OCI-LY3 (cell line): Measurements from ENCODE around the gene OR10G8.

Source experiments
- H2AFZ ChIP-seq: fragments of 200-600, 300-600 bp; shearing (Covaris generic); 2 replicates; pipeline ENCODE4 v1.6.0; 2014; ENCODE audit warnings: antibody characterized with exemption, low read depth, low read length
- H3K27ac ChIP-seq: fragments of 200-600, 300-600 bp; sonication (generic); 2 replicates; pipeline ENCODE4 v1.5.1; 2014; ENCODE audit warnings: mild to moderate bottlenecking, low read length, moderate library complexity, mixed read lengths
- H3K27me3 ChIP-seq: fragments of 200-600, 300-600 bp; sonication (generic); 2 replicates; pipeline ENCODE4 v1.6.1; 2014; ENCODE audit warnings: low read depth, low read length, mixed read lengths
- H3K36me3 ChIP-seq: fragments of 200-600, 300-600 bp; sonication (generic); replicated peaks from 2 replicates; pipeline ENCODE3; 2014; ENCODE audit warnings: low read depth, low read length, mixed read lengths
- H3K4me1 ChIP-seq: fragments of 300-600, 200-600 bp; sonication (generic); 2 replicates; pipeline ENCODE4 v1.6.1; 2014; ENCODE audit warnings: low read length, mixed read lengths
- H3K4me2 ChIP-seq: fragments of 200-600, 300-600 bp; sonication (generic); 2 replicates; pipeline ENCODE4 v1.6.1; 2014; ENCODE audit warnings: low read length, mixed read lengths
- H3K4me3 ChIP-seq: fragments of 300-600, 200-600 bp; sonication (generic); 2 replicates; pipeline ENCODE4 v1.5.1; 2014; ENCODE audit warnings: antibody characterized with exemption, mild to moderate bottlenecking, low read length, moderate library complexity
- H3K79me2 ChIP-seq: fragments of 300-600, 200-600 bp; shearing (Covaris generic); 2 replicates; pipeline ENCODE4 v1.6.1; 2014; ENCODE audit warnings: mild to moderate bottlenecking, low read length, mixed read lengths
- H3K9ac ChIP-seq: fragments of 300-600, 200-600 bp; shearing (Covaris generic); 2 replicates; pipeline ENCODE4 v1.6.0; 2014; ENCODE audit warnings: mild to moderate bottlenecking, low read length, moderate library complexity
- H3K9me3 ChIP-seq: fragments of 200-600, 300-600 bp; shearing (Covaris generic); 2 replicates; pipeline ENCODE4 v1.6.1; 2014; ENCODE audit warnings: low read length, mixed read lengths; ENCODE audit not compliant: insufficient read depth
- H4K20me1 ChIP-seq: fragments of 200-600, 300-600 bp; sonication (generic); 2 replicates; pipeline ENCODE4 v1.6.1; 2016; ENCODE audit warnings: low read length, mixed read lengths; ENCODE audit not compliant: insufficient read depth
- CTCF ChIP-seq: fragments of 200-600, 300-600 bp; sonication (generic); IDR thresholded peaks from 2 replicates; pipeline ENCODE4 v1.5.1; 2014; ENCODE audit warnings: antibody characterized with exemption, low read length, low read depth
- EZH2phosphoT487 ChIP-seq: fragments of 200-600 bp; shearing (Covaris generic); IDR thresholded peaks from 2 replicates; pipeline ENCODE4 v1.6.1; 2018; ENCODE audit warnings: antibody characterized with exemption, mixed run types, low read depth

OR10G8 gene

GRCh38 chr11:124026498-124026897, at the start of gene OR10G8:
TSS of gene OR10G8 (plus strand) at chr11:124026798. CDS start at chr11:124029623, 2,825 bp downstream.
- no peaks in the 10 kb centered on the region for H3K27me3 ChIP-seq
- H3K4me1 ChIP-seq: no peaks in the 10 kb centered on the region
- no peak within 1 kb of the TSS for H2AFZ ChIP-seq
- H3K4me2 ChIP-seq: no peak within 1 kb of the TSS
- TF ChIP-seq EZH2phosphoT487 (no peak), CTCF (no peak)
- no peaks in the 10 kb centered on the region for H4K20me1 ChIP-seq
- no peaks in the 10 kb centered on the region for H3K36me3 ChIP-seq
- no peak within 1 kb of the TSS for H3K27ac ChIP-seq
- no peak within 1 kb of the TSS for H3K4me3 ChIP-seq
- H3K9me3 ChIP-seq: no peaks in the 10 kb centered on the region
- no peaks in the 10 kb centered on the region for H3K79me2 ChIP-seq
- no peak within 1 kb of the TSS for H3K9ac ChIP-seq

- Histone ChIP-seq H3K27ac (no peak within 1 kb of the TSS), H3K36me3 (no peaks in the 10 kb centered on the region), H4K20me1 (no peaks in the 10 kb centered on the region), H2AFZ (no peak within 1 kb of the TSS), H3K9ac (no peak within 1 kb of the TSS), H3K4me2 (no peak within 1 kb of the TSS), H3K4me3 (no peak within 1 kb of the TSS), H3K27me3 (no peaks in the 10 kb centered on the region), H3K4me1 (no peaks in the 10 kb centered on the region), H3K79me2 (no peaks in the 10 kb centered on the region), H3K9me3 (no peaks in the 10 kb centered on the region)
- TF ChIP-seq CTCF: no peak
- no peak for TF ChIP-seq EZH2phosphoT487
These were observed 48.8 kb upstream of the OR10G8 start, which contains the start of gene OR10S1 for GRCh38 chr11:123977731-123978347. TSS of gene OR10S1 (minus strand) at chr11:123977781. CDS start at chr11:123977664, 117 bp downstream.

- H3K4me3 ChIP-seq: no peak overlapping the region
- no peak overlapping the region for H3K9ac ChIP-seq
- no peak overlapping the region for H2AFZ ChIP-seq
- TF ChIP-seq EZH2phosphoT487 (no peak), CTCF (no peak)
- no peaks in the 10 kb centered on the region for H4K20me1 ChIP-seq
- H3K27me3 ChIP-seq: no peaks in the 10 kb centered on the region
- H3K4me2 ChIP-seq: no peak overlapping the region
- H3K36me3 ChIP-seq: no peaks in the 10 kb centered on the region
- H3K79me2 ChIP-seq: no peaks in the 10 kb centered on the region
- no peaks in the 10 kb centered on the region for H3K9me3 ChIP-seq
- no peaks in the 10 kb centered on the region for H3K4me1 ChIP-seq
- no peak overlapping the region for H3K27ac ChIP-seq
These were observed 47.3 kb upstream of the OR10G8 start for GRCh38 chr11:123979311-123979710.

DNA sequence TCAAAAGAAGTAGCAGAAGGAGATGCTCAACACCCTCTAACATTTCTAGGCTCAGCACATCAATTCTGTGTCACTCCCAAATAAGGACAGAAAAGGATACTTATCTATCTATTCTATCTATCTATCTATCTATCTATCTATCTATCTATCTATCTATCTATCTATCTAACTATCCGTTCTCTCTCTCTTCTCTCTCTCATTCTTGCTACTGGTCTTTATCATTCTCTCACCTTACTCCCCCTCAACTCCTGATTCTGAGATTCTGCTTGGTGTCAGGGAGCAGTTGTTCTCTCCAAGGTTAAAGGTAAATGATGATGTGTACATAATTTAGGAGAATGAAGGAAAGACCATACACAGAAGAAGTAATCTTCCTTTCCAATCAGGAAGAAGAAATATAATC, 31.5 kb upstream of the OR10G8 start, which contains the start of gene OR10G6:
TSS of gene OR10G6 (minus strand) at position 43 of the 400 bp plus-strand sequence. CDS start at position 43, 0 bp downstream.
- Histone ChIP-seq H4K20me1 (no peaks in the 10 kb centered on the region), H3K4me2 (no peak within 1 kb of the TSS), H3K9ac (no peak within 1 kb of the TSS), H3K79me2 (no peaks in the 10 kb centered on the region), H3K36me3 (no peaks in the 10 kb centered on the region), H3K4me1 (no peaks in the 10 kb centered on the region), H3K9me3 (no peaks in the 10 kb centered on the region), H3K27me3 (no peaks in the 10 kb centered on the region), H3K4me3 (no peak within 1 kb of the TSS), H3K27ac (no peak within 1 kb of the TSS), H2AFZ (no peak within 1 kb of the TSS)
- TF ChIP-seq EZH2phosphoT487 (no peak), CTCF (no peak)
